HT-29 (cell line): ENCODE data around the gene XYLT1. TPM values are rescaled to one million over a fixed set of nuclear protein-coding genes. Genes with fewer than 3 reads are reported as not detected.

Experiments
- DNase-seq: peaks from one replicate; pipeline ENCODE4 v3.0.0-alpha.2; 2015; ENCODE audit warnings: low spot score
- total RNA-seq: library from RNA; depleted of rRNA; stranded (reverse); fragments of >200 nt; shearing (Covaris generic); gene quantifications from 2 replicates; pipeline ENCODE4 v1.2.3, GENCODE V29; 2014

XYLT1 gene
- total RNA-seq, 1 experiment from 2014 or later = 0.38 TPM

GRCh38 chr16:17289674-17290635 is 180.8 kb downstream of the XYLT1 start:
- no peak for DNase-seq

GRCh38 chr16:17289050-17289449 is 181.7 kb downstream of the XYLT1 start:
- DNase-seq = no peak

- DNase-seq = no peak
Measured at GRCh38 chr16:17287166-17287800, 183.5 kb downstream of the XYLT1 start.

GRCh38 chr16:17286443-17286842 is 184.3 kb downstream of the XYLT1 start:
- no peak for DNase-seq

- no peak for DNase-seq
Measured at GRCh38 chr16:17283016-17283415, 187.7 kb downstream of the XYLT1 start.

GRCh38 chr16:17282247-17282646 is 188.5 kb downstream of the XYLT1 start:
- no peak for DNase-seq

GRCh38 chr16:17281052-17281451 is 189.7 kb downstream of the XYLT1 start:
- DNase-seq = no peak

GRCh38 chr16:17278988-17279387 is 191.8 kb downstream of the XYLT1 start:
- DNase-seq = no peak

GRCh38 chr16:17277981-17278381 is 192.8 kb downstream of the XYLT1 start:
- peak; percentile 53 for DNase-seq

- no peak for DNase-seq
Measured at GRCh38 chr16:17276610-17277009, 194.2 kb downstream of the XYLT1 start.

- DNase-seq = no peak
Measured at GRCh38 chr16:17276010-17276530, 194.7 kb downstream of the XYLT1 start.

GRCh38 chr16:17275076-17276009 is 195.4 kb downstream of the XYLT1 start:
- DNase-seq = peak; percentile 91

- peak; percentile 48 for DNase-seq
Measured at GRCh38 chr16:17273142-17273561, 197.6 kb downstream of the XYLT1 start.

GRCh38 chr16:17272716-17273115 is 198.0 kb downstream of the XYLT1 start:
- DNase-seq = no peak

- no peak for DNase-seq
Measured at GRCh38 chr16:17271687-17272086, 199.1 kb downstream of the XYLT1 start.

- DNase-seq = no peak
Measured at GRCh38 chr16:17270683-17271109, 200.1 kb downstream of the XYLT1 start.

GRCh38 chr16:17270111-17270510 is 200.6 kb downstream of the XYLT1 start:
- no peak for DNase-seq

- no peak for DNase-seq
Measured at GRCh38 chr16:17269439-17269838, 201.3 kb downstream of the XYLT1 start.

GRCh38 chr16:17266608-17267313 is 204.0 kb downstream of the XYLT1 start:
- no peak for DNase-seq

- no peak for DNase-seq
Measured at GRCh38 chr16:17265154-17265553, 205.6 kb downstream of the XYLT1 start.
